ENCODE data around the gene RPL22L1.
A peak's percentile ranks its signal among the peaks of the same experiment; 100 is the strongest.
"Not testable (repeated sequence)": the region's sequence is repeated elsewhere in the genome, so short reads cannot be mapped to it uniquely, and the experiment has no call there.

RPL22L1 gene

GRCh38 chr3:170877311-170877710, 7.3 kb upstream of the RPL22L1 start:
- not testable (repeated sequence) for DNase-seq

GRCh38 chr3:170876537-170876936, 6.5 kb upstream of the RPL22L1 start:
- no peak for DNase-seq

- peak; percentile 35 for DNase-seq
Observed at GRCh38 chr3:170869239-170869590, 780 bp downstream of the RPL22L1 start.

- DNase-seq, result peak; percentile 33
Observed at GRCh38 chr3:170868577-170869238, 1.3 kb downstream of the RPL22L1 start.

- DNase-seq, result no peak
Observed at GRCh38 chr3:170867143-170867937, 2.7 kb downstream of the RPL22L1 start.

- DNase-seq, result no peak
Observed at GRCh38 chr3:170866499-170866898, 3.5 kb downstream of the RPL22L1 start.

GRCh38 chr3:170865209-170866094, 4.5 kb downstream of the RPL22L1 start:
- DNase-seq, result peak; percentile 42

- DNase-seq, result peak; percentile 36
Observed at GRCh38 chr3:170864525-170865208, 5.3 kb downstream of the RPL22L1 start.

GRCh38 chr3:170863816-170864215, 6.2 kb downstream of the RPL22L1 start:
- DNase-seq, result no peak

GRCh38 chr3:170862618-170863374, 7.2 kb downstream of the RPL22L1 start:
- no peak for DNase-seq

- DNase-seq, result no peak
Observed at GRCh38 chr3:170858599-170858998, 11.4 kb downstream of the RPL22L1 start.

- no peak for DNase-seq
Observed at GRCh38 chr3:170852324-170852723, 17.7 kb downstream of the RPL22L1 start.

- DNase-seq, result no peak
Observed at GRCh38 chr3:170848292-170848917, 21.6 kb downstream of the RPL22L1 start.

- DNase-seq, result no peak
Observed at GRCh38 chr3:170844377-170844776, 25.6 kb downstream of the RPL22L1 start.

GRCh38 chr3:170840291-170840859, 29.6 kb downstream of the RPL22L1 start:
- DNase-seq, result no peak

GRCh38 chr3:170839518-170840100, 30.4 kb downstream of the RPL22L1 start:
- no peak for DNase-seq

- DNase-seq, result no peak
Observed at GRCh38 chr3:170836491-170836890, 33.5 kb downstream of the RPL22L1 start.

- DNase-seq, result no peak
Observed at GRCh38 chr3:170835336-170835735, 34.7 kb downstream of the RPL22L1 start.

- no peak for DNase-seq
Observed at GRCh38 chr3:170830580-170830979, 39.4 kb downstream of the RPL22L1 start.

- peak; percentile 4 for DNase-seq
Observed at GRCh38 chr3:170829546-170830272, 40.3 kb downstream of the RPL22L1 start.

Data from activated CD4-positive, alpha-beta T cell treated with anti-CD3 and anti-CD28 coated beads, Interleukin-2, Interleukin-6, amounts not matched to agents 100 ng/mL and 50 ng/mL, durations not matched to agents 16 hours and 8 hours (primary cell).